ENCODE measurements around the gene IQCM. TPM values are rescaled to one million over a fixed set of nuclear protein-coding genes. Genes with fewer than 3 reads are reported as not detected.

Gene IQCM
- total and polyA plus RNA-seq, 2 donors (not counting 3 experiments of a cell fraction or from before 2014, with no cell fraction given): not detected

- BruUV-seq (replicated peaks): no TSS peak
- dilution Hi-C loops (cut with MboI; ENCODE audit: extremely low pct_ligation_motif_present, low sequenced_read_pairs): no loop called here
- Histone ChIP-seq H3K9ac (replicated peaks; ENCODE audit: extremely low read depth, insufficient read depth, low read length) (no peak overlapping the region), H3K27me3 (ENCODE audit: control insufficient read depth in 2 of 2, insufficient read depth in 2 of 2, low read length in 2 of 2) (no peaks in the 10 kb centered on the region), H2AFZ (ENCODE audit: low read depth, low read length) (no peak overlapping the region), H3K9me3 (replicated peaks; ENCODE audit: control insufficient read depth, insufficient read depth, low read length) (no peaks in the 10 kb centered on the region), H3K4me3 (replicated peaks in 1 of 3; ENCODE audit: insufficient read depth in 1 of 3, low read depth in 1 of 3, low read length in 3 of 3) (no peak overlapping the region), H3K9me1 (replicated peaks; ENCODE audit: control insufficient read depth, extremely low read depth, insufficient read depth, low read length) (no peaks in the 10 kb centered on the region), H3K27ac (ENCODE audit: insufficient read depth, low read depth, low read length) (no peak overlapping the region), H3K36me3 (ENCODE audit: control insufficient read depth in 2 of 2, extremely low read depth in 1 of 2, insufficient read depth in 2 of 2, low read length in 2 of 2) (no peaks in the 10 kb centered on the region), H3K4me2 (ENCODE audit: insufficient read depth, low read length) (no peak overlapping the region), H3K4me1 (ENCODE audit: control insufficient read depth, extremely low read depth, insufficient read depth, low read length) (no peaks in the 10 kb centered on the region), H4K20me1 (replicated peaks; ENCODE audit: control insufficient read depth, extremely low read depth, insufficient read depth, low read length) (no peaks in the 10 kb centered on the region), H3K79me2 (ENCODE audit: control insufficient read depth, insufficient read depth, low read length) (no peaks in the 10 kb centered on the region)
- ChIA-PET POLR2A (no interaction called here), CTCF (no interaction called here)
- no peak for TF ChIP-seq FOS (IDR thresholded peaks at IDR 0.05; ENCODE audit: borderline replicate concordance, insufficient read depth, low read length)
- TF ChIP-seq, protein P1, sequence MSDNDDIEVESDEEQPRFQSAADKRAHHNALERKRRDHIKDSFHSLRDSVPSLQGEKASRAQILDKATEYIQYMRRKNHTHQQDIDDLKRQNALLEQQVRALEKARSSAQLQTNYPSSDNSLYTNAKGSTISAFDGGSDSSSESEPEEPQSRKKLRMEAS (IDR thresholded peaks at IDR 0.05; ENCODE audit: insufficient read depth, insufficient read length): no peak
- TF ChIP-seq GATA2 (IDR thresholded peaks at IDR 0.05; ENCODE audit: insufficient read depth, insufficient read length, low read depth, low read length): no peak
- no peak for TF ChIP-seq EZH2 (IDR thresholded peaks at IDR 0.05; ENCODE audit: borderline replicate concordance, low read depth, low read length, severe bottlenecking)
- no peak for TF ChIP-seq POLR2AphosphoS5 (IDR thresholded peaks at IDR 0.05; ENCODE audit: insufficient read depth, low read depth, low read length)
- no peak for TF ChIP-seq JUN (IDR thresholded peaks at IDR 0.05; ENCODE audit: borderline replicate concordance, insufficient read depth, insufficient read length, low read depth)
- TF ChIP-seq, protein P2, sequence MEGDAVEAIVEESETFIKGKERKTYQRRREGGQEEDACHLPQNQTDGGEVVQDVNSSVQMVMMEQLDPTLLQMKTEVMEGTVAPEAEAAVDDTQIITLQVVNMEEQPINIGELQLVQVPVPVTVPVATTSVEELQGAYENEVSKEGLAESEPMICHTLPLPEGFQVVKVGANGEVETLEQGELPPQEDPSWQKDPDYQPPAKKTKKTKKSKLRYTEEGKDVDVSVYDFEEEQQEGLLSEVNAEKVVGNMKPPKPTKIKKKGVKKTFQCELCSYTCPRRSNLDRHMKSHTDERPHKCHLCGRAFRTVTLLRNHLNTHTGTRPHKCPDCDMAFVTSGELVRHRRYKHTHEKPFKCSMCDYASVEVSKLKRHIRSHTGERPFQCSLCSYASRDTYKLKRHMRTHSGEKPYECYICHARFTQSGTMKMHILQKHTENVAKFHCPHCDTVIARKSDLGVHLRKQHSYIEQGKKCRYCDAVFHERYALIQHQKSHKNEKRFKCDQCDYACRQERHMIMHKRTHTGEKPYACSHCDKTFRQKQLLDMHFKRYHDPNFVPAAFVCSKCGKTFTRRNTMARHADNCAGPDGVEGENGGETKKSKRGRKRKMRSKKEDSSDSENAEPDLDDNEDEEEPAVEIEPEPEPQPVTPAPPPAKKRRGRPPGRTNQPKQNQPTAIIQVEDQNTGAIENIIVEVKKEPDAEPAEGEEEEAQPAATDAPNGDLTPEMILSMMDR (IDR thresholded peaks at IDR 0.05; ENCODE audit: extremely low read depth in 1 of 2, insufficient read depth in 1 of 2, low read depth in 1 of 2, low read length in 2 of 2): no peak
- no peak for TF ChIP-seq POLR2A (IDR thresholded peaks at IDR 0.05; ENCODE audit: low read depth, low read length)
- TF ChIP-seq MYC (IDR thresholded peaks at IDR 0.05; ENCODE audit: low read depth, low read length): no peak
- intact Hi-C loops (cut with micrococcal nuclease): no loop called here
- FAIRE-seq (no peak), DNase-seq (ENCODE audit: low read depth, low spot score) (no peak)
Observed at GRCh38 chr4:149512501-149512900, 303.1 kb downstream of the IQCM start.
